ENCODE data around the gene MYL4. TPM values are rescaled to one million over a fixed set of nuclear protein-coding genes. Genes with fewer than 3 reads are reported as not detected.

Gene MYL4
- total RNA-seq, 1 experiment from 2014 or later, result 0.66 TPM

DNA sequence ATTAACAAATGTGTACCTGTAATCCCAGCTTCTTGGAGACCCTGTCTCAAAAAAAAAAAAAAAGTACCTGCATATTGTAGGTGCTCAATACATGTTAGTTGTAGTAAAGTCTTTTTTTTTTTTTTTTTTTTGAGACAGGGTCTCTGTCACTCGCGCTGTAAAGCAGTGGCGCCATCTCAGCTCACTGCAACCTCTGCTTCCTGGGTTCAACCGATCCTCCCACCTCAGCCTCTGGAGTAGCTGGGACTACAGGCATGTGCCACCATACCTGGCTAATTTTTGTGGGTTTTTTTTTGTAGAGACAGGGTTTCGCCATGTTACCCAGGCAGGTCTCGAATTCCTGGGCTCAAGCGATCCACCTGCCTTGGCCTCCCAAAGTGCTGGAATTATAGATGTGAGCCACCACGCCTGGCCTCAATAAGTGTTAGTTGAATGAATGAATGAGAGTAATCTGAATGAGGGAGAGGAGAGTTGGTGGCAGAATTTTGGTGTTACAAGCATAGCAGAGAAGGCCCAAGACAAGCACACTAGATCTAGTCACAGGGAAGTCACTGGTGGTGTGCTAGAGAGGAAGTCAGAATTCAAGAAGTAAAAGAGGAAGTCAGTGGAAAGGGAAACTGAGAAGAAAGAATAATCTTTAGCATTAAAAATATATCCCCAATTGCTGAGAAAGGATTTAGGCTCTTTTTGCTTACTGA, 9.4 kb upstream of the MYL4 start:
- Mint-ChIP-seq H3K9me3 (no peaks in the 10 kb centered on the region), H3K36me3 (ENCODE audit: insufficient read depth in 1 of 3, low read depth in 3 of 3) (no peaks in the 10 kb centered on the region), H3K27me3 (ENCODE audit: low read depth) (peaks cover 2% of the 10 kb centered on the region; the same call in 1 of the 2 replicates), H3K4me3 (no peak overlapping the region), H3K27ac (no peak overlapping the region), H3K4me1 (peaks cover 2 to 11% of the 10 kb centered on the region in 2 experiments; a peak in 3 of 4 replicates)
- H2BK120ac ChIP-seq (ENCODE audit: low read depth, low read length, poor library complexity, severe bottlenecking), result no peak overlapping the region
- no peak overlapping the region for H3K4ac ChIP-seq (ENCODE audit: low read depth, low read length)
- H4K5ac ChIP-seq (ENCODE audit: insufficient read length, low read depth, low read length), result no peak overlapping the region
- no peak overlapping the region for H3K23ac ChIP-seq (ENCODE audit: insufficient read length, low read depth, low read length)
- no peak overlapping the region for H2BK12ac ChIP-seq (ENCODE audit: insufficient read length, low read depth, low read length)
- TF ChIP-seq, protein P1, sequence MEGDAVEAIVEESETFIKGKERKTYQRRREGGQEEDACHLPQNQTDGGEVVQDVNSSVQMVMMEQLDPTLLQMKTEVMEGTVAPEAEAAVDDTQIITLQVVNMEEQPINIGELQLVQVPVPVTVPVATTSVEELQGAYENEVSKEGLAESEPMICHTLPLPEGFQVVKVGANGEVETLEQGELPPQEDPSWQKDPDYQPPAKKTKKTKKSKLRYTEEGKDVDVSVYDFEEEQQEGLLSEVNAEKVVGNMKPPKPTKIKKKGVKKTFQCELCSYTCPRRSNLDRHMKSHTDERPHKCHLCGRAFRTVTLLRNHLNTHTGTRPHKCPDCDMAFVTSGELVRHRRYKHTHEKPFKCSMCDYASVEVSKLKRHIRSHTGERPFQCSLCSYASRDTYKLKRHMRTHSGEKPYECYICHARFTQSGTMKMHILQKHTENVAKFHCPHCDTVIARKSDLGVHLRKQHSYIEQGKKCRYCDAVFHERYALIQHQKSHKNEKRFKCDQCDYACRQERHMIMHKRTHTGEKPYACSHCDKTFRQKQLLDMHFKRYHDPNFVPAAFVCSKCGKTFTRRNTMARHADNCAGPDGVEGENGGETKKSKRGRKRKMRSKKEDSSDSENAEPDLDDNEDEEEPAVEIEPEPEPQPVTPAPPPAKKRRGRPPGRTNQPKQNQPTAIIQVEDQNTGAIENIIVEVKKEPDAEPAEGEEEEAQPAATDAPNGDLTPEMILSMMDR (conservative IDR thresholded peaks at IDR 0.05), result no peak
- H3K18ac ChIP-seq (ENCODE audit: insufficient read length, low read depth, low read length), result no peak overlapping the region
- no peak overlapping the region for H2AFZ ChIP-seq (ENCODE audit: low read length)
- no peak overlapping the region for H3K56ac ChIP-seq (ENCODE audit: insufficient read length, low read depth, low read length)
- WGBS (ENCODE audit: extremely low coverage, insufficient read length, low lambda C conversion rate), result no CpG with 5 or more reads among the region's 8 CpGs
- no peaks in the 10 kb centered on the region for H3K23me2 ChIP-seq (ENCODE audit: insufficient read length, low read depth, low read length, poor library complexity, severe bottlenecking)
- H4K20me1 ChIP-seq (ENCODE audit: control insufficient read depth, insufficient read depth, insufficient read length), result no peaks in the 10 kb centered on the region
- H3K4me2 ChIP-seq (ENCODE audit: insufficient read depth, insufficient read length, low read length), result no peak overlapping the region
- H3K79me1 ChIP-seq (ENCODE audit: insufficient read depth, low read depth, low read length, poor library complexity, severe bottlenecking), result no peaks in the 10 kb centered on the region
- no peaks in the 10 kb centered on the region for H3K79me2 ChIP-seq (ENCODE audit: insufficient read depth, low read length)
- H3T11ph ChIP-seq (ENCODE audit: low read length), result no peak overlapping the region
- H2AK5ac ChIP-seq (ENCODE audit: insufficient read length, low read length), result no peak overlapping the region
- H3K14ac ChIP-seq (ENCODE audit: insufficient read depth, low read length), result no peak overlapping the region
- H3K9ac ChIP-seq (ENCODE audit: extremely low read depth, insufficient read length, low read length), result no peak overlapping the region
- no peaks in the 10 kb centered on the region for H3K9me3 ChIP-seq (ENCODE audit: control insufficient read depth, low read depth, low read length)
- no peak overlapping the region for H4K8ac ChIP-seq (replicated peaks; ENCODE audit: insufficient read length, low read depth, low read length)
- H3K27me3 ChIP-seq (ENCODE audit: insufficient read depth, low read length), result no peaks in the 10 kb centered on the region
- DNase-seq, result no peak
- H4K91ac ChIP-seq (ENCODE audit: insufficient read length, low read depth, low read length), result no peak overlapping the region
- H2BK5ac ChIP-seq (ENCODE audit: insufficient read length, low read length), result no peak overlapping the region
- no peak overlapping the region for H3K27ac ChIP-seq (ENCODE audit: insufficient read length, low read depth, low read length)
- H2BK20ac ChIP-seq (ENCODE audit: low read depth, low read length, poor library complexity, severe bottlenecking), result no peak overlapping the region
- no peak overlapping the region for H2BK15ac ChIP-seq (ENCODE audit: low read depth, low read length)
- H3K4me1 ChIP-seq (ENCODE audit: insufficient read depth, low read length), result peaks cover 1% of the 10 kb centered on the region; the same call in 1 of the 2 replicates
